Fibroblast of pulmonary artery (primary cell): Measurements from ENCODE around the gene SLC12A6.
A peak's percentile ranks its signal among the peaks of the same experiment; 100 is the strongest.

Experiments
- DNase-seq: peaks from one replicate; pipeline ENCODE4 v3.0.0-alpha.2; 2010; ENCODE audit warnings: low read depth
- H3K4me3 ChIP-seq: replicated peaks from 2 replicates; pipeline ENCODE4 v1.5.1; 2011; ENCODE audit warnings: low read depth, mild to moderate bottlenecking, control low read depth, low read length, moderate library complexity
- CTCF ChIP-seq: IDR thresholded peaks from 2 replicates; pipeline ENCODE4 v1.5.1; 2011; ENCODE audit warnings: mild to moderate bottlenecking, control low read depth, low read length, inconsistent platforms; ENCODE audit errors: missing control alignments

Gene SLC12A6

GRCh38 chr15:34284937-34285336, 52.6 kb downstream of the SLC12A6 start:
- no peak for TF ChIP-seq CTCF
- H3K4me3 ChIP-seq, result no peak overlapping the region
- no peak for DNase-seq

- no peak overlapping the region for H3K4me3 ChIP-seq
- no peak for TF ChIP-seq CTCF
- DNase-seq, result no peak
These were observed 55.2 kb downstream of the SLC12A6 start for GRCh38 chr15:34282384-34282783.

- no peak for DNase-seq
- no peak overlapping the region for H3K4me3 ChIP-seq
- TF ChIP-seq CTCF, result no peak
These were observed 57.4 kb downstream of the SLC12A6 start for GRCh38 chr15:34280193-34280592.

- H3K4me3 ChIP-seq, result no peak overlapping the region
- TF ChIP-seq CTCF, result no peak
- peak; percentile 50 for DNase-seq
These were observed 58.2 kb downstream of the SLC12A6 start for GRCh38 chr15:34279368-34279767.

GRCh38 chr15:34275721-34276120, 61.9 kb downstream of the SLC12A6 start:
- no peak overlapping the region for H3K4me3 ChIP-seq
- no peak for TF ChIP-seq CTCF
- no peak for DNase-seq

GRCh38 chr15:34275154-34275553, 62.4 kb downstream of the SLC12A6 start:
- no peak for DNase-seq
- no peak for TF ChIP-seq CTCF
- H3K4me3 ChIP-seq, result no peak overlapping the region

- no peak for TF ChIP-seq CTCF
- peak; percentile 75 for DNase-seq
- H3K4me3 ChIP-seq, result no peak overlapping the region
These were observed 66.1 kb downstream of the SLC12A6 start for GRCh38 chr15:34271493-34271892.
